SU-DHL-6 (cell line): ENCODE data around the gene OXTR.

Experiments
- H2AFZ ChIP-seq: fragments of 200-600 bp; sonication (generic); 2 replicates; pipeline ENCODE4 v1.6.1; 2014; ENCODE audit warnings: low read depth, mild to moderate bottlenecking, moderate library complexity, mixed read lengths, antibody characterized with exemption, low read length; ENCODE audit not compliant: severe bottlenecking
- H3F3A ChIP-seq: fragments of 200-600 bp; shearing (Covaris generic); 2 replicates; pipeline ENCODE4 v1.6.0; 2016; ENCODE audit warnings: antibody characterized with exemption, mild to moderate bottlenecking; ENCODE audit not compliant: insufficient read depth
- H3K27ac ChIP-seq: fragments of 200-600 bp; sonication (generic); 2 replicates; pipeline ENCODE4 v1.5.1; 2016; ENCODE audit warnings: low read depth, mild to moderate bottlenecking, low read length, moderate library complexity, mixed read lengths
- H3K27me3 ChIP-seq: fragments of 200-600 bp; sonication (generic), shearing (Covaris generic); 2 replicates; pipeline ENCODE4 v1.6.0; 2014; ENCODE audit warnings: mild to moderate bottlenecking, low read length
- H3K36me3 ChIP-seq: fragments of 200-600 bp; sonication (generic); 2 replicates; pipeline ENCODE4 v1.6.1; 2014; ENCODE audit warnings: mild to moderate bottlenecking, low read length, mixed read lengths
- H3K4me2 ChIP-seq: fragments of 300-600, 200-600 bp; shearing (Covaris generic), sonication (generic); 2 replicates; pipeline ENCODE4 v1.6.0; 2014; ENCODE audit warnings: low read length, low read depth, mild to moderate bottlenecking; ENCODE audit not compliant: poor library complexity, severe bottlenecking
- H3K4me3 ChIP-seq: fragments of 200-600 bp; sonication (generic); 2 replicates; pipeline ENCODE4 v1.5.1; 2014; ENCODE audit warnings: antibody characterized with exemption, low read length, mild to moderate bottlenecking, mixed read lengths; ENCODE audit not compliant: insufficient read depth, poor library complexity, severe bottlenecking
- H3K79me2 ChIP-seq: fragments of 200-600 bp; sonication (generic); 2 replicates; pipeline ENCODE4 v1.6.1; 2014; ENCODE audit warnings: mild to moderate bottlenecking, low read length, moderate library complexity; ENCODE audit not compliant: insufficient read depth
- H3K9ac ChIP-seq: fragments of 200-600 bp; sonication (generic); 2 replicates; pipeline ENCODE4 v1.7.0; 2014; ENCODE audit warnings: mild to moderate bottlenecking, low read length
- H3K9me2 ChIP-seq: fragments of 200-600 bp; sonication (generic); replicated peaks from 2 replicates; pipeline ENCODE4 v1.6.1; 2014; ENCODE audit warnings: low read length; ENCODE audit not compliant: insufficient read depth
- H3K9me3 ChIP-seq: fragments of 200-600 bp; sonication (generic); 2 replicates; pipeline ENCODE4 v1.6.1; 2014; ENCODE audit warnings: low read length, mixed read lengths; ENCODE audit not compliant: insufficient read depth
- H4K20me1 ChIP-seq: fragments of 200-600 bp; sonication (generic); 2 replicates; pipeline ENCODE4 v1.6.1; 2014; ENCODE audit warnings: low read depth, mild to moderate bottlenecking, antibody characterized with exemption, low read length, moderate library complexity, mixed read lengths
- EZH2phosphoT487 ChIP-seq: fragments of 200-600 bp; sonication (generic), shearing (Covaris generic); conservative IDR thresholded peaks from 2 replicates; pipeline ENCODE4 v1.6.1; 2018; ENCODE audit warnings: mild to moderate bottlenecking, antibody characterized with exemption, low read length, moderate library complexity, mixed read lengths
- TF ChIP-seq, protein P1 (sequence below): fragments of 200-600 bp; sonication (generic); IDR thresholded peaks from one replicate; pipeline ENCODE4 v1.5.1; 2017; ENCODE audit warnings: antibody characterized with exemption, mild to moderate bottlenecking, low read length, moderate library complexity; ENCODE audit not compliant: insufficient read depth, poor library complexity, severe bottlenecking

Gene OXTR

GRCh38 chr3:8743021-8743601 lies 26.3 kb downstream of the OXTR start:
- H3K36me3 ChIP-seq: no peaks in the 10 kb centered on the region
- no peak overlapping the region for H3K4me3 ChIP-seq
- no peaks in the 10 kb centered on the region for H3F3A ChIP-seq
- no peaks in the 10 kb centered on the region for H4K20me1 ChIP-seq
- no peaks in the 10 kb centered on the region for H3K9me2 ChIP-seq
- no peaks in the 10 kb centered on the region for H3K79me2 ChIP-seq
- H3K27ac ChIP-seq: no peak overlapping the region
- no peaks in the 10 kb centered on the region for H3K9me3 ChIP-seq
- H3K4me2 ChIP-seq: no peak overlapping the region
- no peak overlapping the region for H2AFZ ChIP-seq
- H3K9ac ChIP-seq: no peak overlapping the region
- H3K27me3 ChIP-seq: no peaks in the 10 kb centered on the region
- no peak for TF ChIP-seq EZH2phosphoT487
- TF ChIP-seq, protein P1, sequence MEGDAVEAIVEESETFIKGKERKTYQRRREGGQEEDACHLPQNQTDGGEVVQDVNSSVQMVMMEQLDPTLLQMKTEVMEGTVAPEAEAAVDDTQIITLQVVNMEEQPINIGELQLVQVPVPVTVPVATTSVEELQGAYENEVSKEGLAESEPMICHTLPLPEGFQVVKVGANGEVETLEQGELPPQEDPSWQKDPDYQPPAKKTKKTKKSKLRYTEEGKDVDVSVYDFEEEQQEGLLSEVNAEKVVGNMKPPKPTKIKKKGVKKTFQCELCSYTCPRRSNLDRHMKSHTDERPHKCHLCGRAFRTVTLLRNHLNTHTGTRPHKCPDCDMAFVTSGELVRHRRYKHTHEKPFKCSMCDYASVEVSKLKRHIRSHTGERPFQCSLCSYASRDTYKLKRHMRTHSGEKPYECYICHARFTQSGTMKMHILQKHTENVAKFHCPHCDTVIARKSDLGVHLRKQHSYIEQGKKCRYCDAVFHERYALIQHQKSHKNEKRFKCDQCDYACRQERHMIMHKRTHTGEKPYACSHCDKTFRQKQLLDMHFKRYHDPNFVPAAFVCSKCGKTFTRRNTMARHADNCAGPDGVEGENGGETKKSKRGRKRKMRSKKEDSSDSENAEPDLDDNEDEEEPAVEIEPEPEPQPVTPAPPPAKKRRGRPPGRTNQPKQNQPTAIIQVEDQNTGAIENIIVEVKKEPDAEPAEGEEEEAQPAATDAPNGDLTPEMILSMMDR: no peak

DNA sequence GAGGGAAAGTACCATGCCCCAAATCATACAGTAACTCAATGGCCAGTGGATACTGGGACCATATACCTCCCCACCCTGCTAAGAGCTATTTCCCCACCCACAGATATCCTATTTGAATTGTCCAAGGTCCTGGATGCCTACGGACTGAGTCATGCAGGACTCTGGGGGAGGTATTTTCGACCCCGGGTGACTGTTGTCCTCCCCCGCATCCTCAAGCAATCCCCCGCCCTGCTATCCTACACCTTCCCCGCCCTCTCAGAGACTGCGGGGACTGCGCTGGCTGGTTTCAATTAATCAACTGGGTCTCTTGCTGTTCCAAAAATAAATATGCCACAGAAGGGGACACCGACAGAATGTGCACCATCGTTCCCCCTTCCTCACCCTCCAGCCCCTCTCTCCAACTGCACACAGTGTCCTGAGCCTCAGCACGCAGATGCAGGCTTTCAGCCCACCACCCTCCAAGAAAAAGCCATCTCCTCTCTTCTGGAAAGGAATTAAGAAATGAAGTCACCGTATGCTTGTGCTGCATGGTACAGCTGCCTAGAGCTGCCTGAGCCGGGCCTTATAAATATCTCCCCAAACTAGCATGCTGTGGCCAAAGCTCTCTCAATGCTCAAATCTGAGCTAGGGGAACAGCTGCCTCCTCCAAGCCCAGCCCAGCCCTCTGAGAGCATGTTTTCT lies 27.7 kb downstream of the OXTR start:
- Histone ChIP-seq H3K9me3 (no peaks in the 10 kb centered on the region), H2AFZ (no peak overlapping the region), H3K9me2 (no peaks in the 10 kb centered on the region), H3F3A (no peaks in the 10 kb centered on the region), H3K79me2 (no peaks in the 10 kb centered on the region), H3K27me3 (no peaks in the 10 kb centered on the region), H4K20me1 (no peaks in the 10 kb centered on the region), H3K27ac (no peak overlapping the region), H3K36me3 (no peaks in the 10 kb centered on the region), H3K9ac (no peak overlapping the region), H3K4me2 (no peak overlapping the region), H3K4me3 (no peak overlapping the region)
- no peak for TF ChIP-seq EZH2phosphoT487
- TF ChIP-seq, protein P1: no peak

DNA sequence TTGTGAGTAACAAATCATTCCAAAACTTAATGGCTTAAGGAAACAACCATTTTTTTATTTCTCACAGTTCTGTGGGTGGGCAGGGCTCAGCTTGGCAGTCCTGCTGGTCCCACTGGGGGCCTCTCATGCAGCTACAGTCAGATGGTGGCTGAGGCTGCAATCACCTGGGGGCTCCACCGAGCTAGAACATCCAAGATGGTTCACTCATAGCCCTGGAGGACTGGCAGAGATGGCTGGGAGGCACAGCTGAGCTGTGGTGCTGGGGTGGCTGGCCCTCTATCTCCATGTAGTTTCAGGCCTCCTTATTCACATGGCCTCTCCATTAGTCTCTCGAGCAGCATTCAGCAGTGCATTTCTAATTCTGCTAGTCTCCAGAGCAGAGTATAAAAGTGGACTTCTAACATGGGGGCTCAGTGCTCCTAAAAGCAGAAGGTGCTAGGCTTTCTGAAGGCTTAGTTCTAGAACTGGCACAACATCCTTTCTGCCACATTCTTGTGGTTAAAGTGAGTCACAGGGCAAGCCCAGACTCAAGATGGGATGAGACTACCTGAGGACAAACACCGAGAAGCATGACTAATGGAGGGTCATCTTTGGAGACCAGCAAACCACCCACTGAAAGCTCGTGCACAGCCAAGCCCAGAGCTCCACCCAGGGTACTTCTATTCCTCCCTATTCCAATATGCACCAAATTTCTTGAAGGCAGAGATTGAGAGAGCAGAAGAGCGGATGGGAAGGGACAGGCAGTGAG lies 29.5 kb downstream of the OXTR start:
- Histone ChIP-seq H3K27ac (no peak overlapping the region), H3K79me2 (no peaks in the 10 kb centered on the region), H3K9me2 (no peaks in the 10 kb centered on the region), H4K20me1 (no peaks in the 10 kb centered on the region), H3K9ac (no peak overlapping the region), H3K9me3 (no peaks in the 10 kb centered on the region), H2AFZ (no peak overlapping the region), H3K4me2 (no peak overlapping the region), H3F3A (no peaks in the 10 kb centered on the region), H3K27me3 (no peaks in the 10 kb centered on the region), H3K36me3 (no peaks in the 10 kb centered on the region), H3K4me3 (no peak overlapping the region)
- TF ChIP-seq, protein P1: no peak
- no peak for TF ChIP-seq EZH2phosphoT487
